SK-N-SH (cell line): Measurements from ENCODE around the gene FGF22. TPM values are rescaled to one million over a fixed set of nuclear protein-coding genes. Genes with fewer than 3 reads are reported as not detected.

Experiments
- CTCF ChIA-PET: fragments of 300-600, 350-600 bp; formaldehyde crosslinking; extraction: SDS; loops from one replicate; lab custom pipeline; 2021; lab: Yijun Ruan, JAX
- POLR2A ChIA-PET: fragments of 350-600 bp; sonication (Branson Sonifier 250); formaldehyde crosslinking; extraction: SDS; loops from one replicate; lab custom pipeline; 2020; ENCODE audit warnings: antibody characterized with exemption, inconsistent platforms; lab: Yijun Ruan, JAX
- DNase-seq: peaks from one replicate; pipeline ENCODE4 v3.0.0; 2012
- H2AFZ ChIP-seq: fragments of 200-600 bp; sonication (generic); 2 replicates; pipeline ENCODE4 v1.8.1; 2016; ENCODE audit warnings: antibody characterized with exemption, mild to moderate bottlenecking, low read depth
- H3F3A ChIP-seq: fragments of 200-600 bp; sonication (generic); replicated peaks from 2 replicates; pipeline ENCODE3; 2016; ENCODE audit warnings: antibody characterized with exemption, mild to moderate bottlenecking; ENCODE audit not compliant: insufficient read depth
- H3K27ac ChIP-seq, 2 experiments: fragments of 200-500 bp in 1 of 2; fragments of 200-600 bp in 1 of 2; sonication (Bioruptor generic) in 1 of 2; sonication (generic), shearing (Covaris generic) in 1 of 2; 2 replicates each; pipeline versions ENCODE4 v1.5.1 to v1.6.1; 2014 to 2016; ENCODE audit warnings: low read depth in 2 of 2, inconsistent platforms in 1 of 2, low read length in 1 of 2, mild to moderate bottlenecking in 1 of 2, mixed read lengths in 1 of 2
- H3K27me3 ChIP-seq: fragments of 200-600 bp; sonication (generic), shearing (Covaris generic); 2 replicates; pipeline ENCODE4 v1.6.1; 2016; ENCODE audit warnings: mixed run types; ENCODE audit not compliant: insufficient read depth
- H3K36me3 ChIP-seq, 2 experiments: fragments of 200-500 bp in 1 of 2; fragments of 200-600 bp in 1 of 2; sonication (Bioruptor generic) in 1 of 2; sonication (generic) in 1 of 2; replicated peaks in 1 of 2; 2 replicates each; pipeline versions ENCODE3 to v1.5.1; 2014 to 2016; ENCODE audit warnings: low read length in 1 of 2, mild to moderate bottlenecking in 1 of 2; ENCODE audit not compliant: insufficient read depth in 2 of 2, control insufficient read depth in 1 of 2
- H3K4me1 ChIP-seq, 2 experiments: fragments of 200-500 bp in 1 of 2; fragments of 200-600 bp in 1 of 2; sonication (Bioruptor generic) in 1 of 2; sonication (generic), shearing (Covaris generic) in 1 of 2; 2 replicates each; pipeline versions ENCODE4 v1.5.1 to v1.6.1; 2014 to 2016; ENCODE audit warnings: low read depth in 1 of 2, low read length in 1 of 2, mixed run types in 1 of 2; ENCODE audit not compliant: insufficient read depth in 2 of 2, control insufficient read depth in 1 of 2
- H3K4me2 ChIP-seq: fragments of 200-600 bp; sonication (generic), shearing (Covaris generic); 2 replicates; pipeline ENCODE4 v1.6.1; 2017; ENCODE audit warnings: mixed run types
- H3K4me3 ChIP-seq, 2 experiments: fragments of 200-500 bp in 1 of 2; fragments of 200-600 bp in 1 of 2; sonication (Bioruptor generic) in 1 of 2; sonication (generic), shearing (Covaris generic) in 1 of 2; 2 replicates each; pipeline versions ENCODE4 v1.5.1 to v1.8.1; 2014 to 2016; ENCODE audit warnings: low read depth in 2 of 2, inconsistent platforms in 1 of 2, low read length in 1 of 2, mild to moderate bottlenecking in 1 of 2, mixed read lengths in 1 of 2, moderate library complexity in 1 of 2
- H3K79me2 ChIP-seq: fragments of 200-600 bp; sonication (generic); 2 replicates; pipeline ENCODE4 v1.8.1; 2017; ENCODE audit warnings: mild to moderate bottlenecking; ENCODE audit not compliant: insufficient read depth
- H3K9ac ChIP-seq: fragments of 200-600 bp; sonication (generic); 2 replicates; pipeline ENCODE4 v1.6.1; 2017; ENCODE audit warnings: mixed run types
- H3K9me2 ChIP-seq: fragments of 200-600 bp; sonication (generic); 2 replicates; pipeline ENCODE4 v1.6.1; 2017; ENCODE audit warnings: mixed run types
- H3K9me3 ChIP-seq: fragments of 200-600 bp; sonication (generic); 2 replicates; pipeline ENCODE4 v1.6.1; 2017; ENCODE audit warnings: mixed run types, mild to moderate bottlenecking, moderate library complexity
- H4K20me1 ChIP-seq: fragments of 200-600 bp; sonication (generic); 2 replicates; pipeline ENCODE4 v1.6.1; 2017; ENCODE audit warnings: mild to moderate bottlenecking, mixed run types; ENCODE audit not compliant: insufficient read depth
- ELF1 ChIP-seq: IDR thresholded peaks from 2 replicates; pipeline ENCODE4 v1.4.0; 2012
- FOSL2 ChIP-seq: IDR thresholded peaks from 2 replicates; pipeline ENCODE4 v1.4.0; 2012; ENCODE audit warnings: low read depth, mild to moderate bottlenecking, moderate library complexity, borderline replicate concordance
- JUND ChIP-seq: IDR thresholded peaks from 2 replicates; pipeline ENCODE4 v1.4.0; 2012
- NFIC ChIP-seq: IDR thresholded peaks from 2 replicates; pipeline ENCODE4 v1.4.0; 2012; ENCODE audit warnings: borderline replicate concordance
- NRF1 ChIP-seq: IDR thresholded peaks from 2 replicates; pipeline ENCODE4 v1.6.1; 2012; ENCODE audit warnings: low read depth, mild to moderate bottlenecking, low read length
- POLR2AphosphoS5 ChIP-seq: IDR thresholded peaks from 2 replicates; pipeline ENCODE4 v1.6.1; 2012; ENCODE audit warnings: low read depth, low read length
- RCOR1 ChIP-seq: fragments of 150-350 bp; IDR thresholded peaks from 2 replicates; pipeline ENCODE4 v1.6.1; 2017; ENCODE audit warnings: antibody characterized with exemption, low read length
- SMC3 ChIP-seq: IDR thresholded peaks from 2 replicates; pipeline ENCODE4 v1.6.1; 2012; ENCODE audit warnings: low read depth, low read length, improper control_type of control experiment
- TEAD4 ChIP-seq: IDR thresholded peaks from 2 replicates; pipeline ENCODE4 v1.4.0; 2012; ENCODE audit warnings: mild to moderate bottlenecking, borderline replicate concordance; ENCODE audit not compliant: insufficient read depth
- YY1 ChIP-seq: IDR thresholded peaks from 2 replicates; pipeline ENCODE4 v1.4.0; 2012; ENCODE audit warnings: low read depth, mild to moderate bottlenecking
- WGBS: methylation state at CpG from one replicate; pipeline ENCODE4 v1.1.6; 2017; ENCODE audit warnings: low lambda C conversion rate; 5-methylcytosine and 5-hydroxymethylcytosine counted together
- polyA plus RNA-seq, 3 experiments: library from polyadenylated mRNA; depleted of rRNA; stranded (reverse); fragments of >200 nt; gene quantifications; 2 replicates each; pipeline ENCODE4 v1.2.3, GENCODE V29; 2012
- TF ChIP-seq, protein P1 (sequence below): fragments of 150-350 bp; IDR thresholded peaks from 2 replicates; pipeline ENCODE4 v1.6.1; 2017; ENCODE audit warnings: antibody characterized with exemption, low read length, low read depth, borderline replicate concordance
- TF ChIP-seq, protein P2 (sequence below): IDR thresholded peaks from 2 replicates; pipeline ENCODE4 v1.6.1; 2012; ENCODE audit warnings: mild to moderate bottlenecking, low read depth, low read length, moderate library complexity
- TF ChIP-seq, protein P3 (sequence below): IDR thresholded peaks from 2 replicates; pipeline ENCODE4 v1.4.0; 2012; ENCODE audit warnings: low read depth, borderline replicate concordance
- TF ChIP-seq, protein P4 (sequence below): IDR thresholded peaks from 2 replicates; pipeline ENCODE4; 2012

The FGF22 gene
- polyA plus RNA-seq, 1 of the 3 experiments (the other 2 are of a cell fraction): 0.62 TPM

DNA sequence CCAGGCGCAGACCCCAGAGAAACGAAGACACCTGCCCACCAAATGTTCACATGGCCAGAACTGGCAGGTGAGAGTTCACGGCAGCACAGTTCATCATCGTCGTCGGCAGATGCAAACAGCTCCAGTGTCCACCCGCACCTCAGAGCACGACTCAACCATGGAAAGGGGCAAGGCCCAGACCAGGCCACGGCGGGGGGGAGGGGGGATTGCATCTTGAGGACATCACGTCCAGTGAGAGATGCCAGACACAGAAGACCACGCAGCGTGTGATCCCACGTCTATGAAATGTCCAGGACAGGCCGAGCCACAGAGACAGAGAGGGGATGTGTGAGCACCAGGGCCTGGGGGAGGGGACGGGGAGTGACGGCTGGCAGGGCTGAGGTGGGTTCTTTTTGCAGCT lies 16.0 kb downstream of the FGF22 start:
- Histone ChIP-seq H3K9ac (no peak overlapping the region), H3K36me3 (peaks cover 0 to 33% of the 10 kb centered on the region in 2 experiments), H3K4me2 (no peak overlapping the region), H4K20me1 (peaks cover 89% of the 10 kb centered on the region), H3K27ac (no peak overlapping the region), H3K9me3 (no peaks in the 10 kb centered on the region), H3K27me3 (no peaks in the 10 kb centered on the region), H3K4me1 (peaks cover under 1 to 10% of the 10 kb centered on the region in 2 experiments; a peak in 2 of 4 replicates), H3K9me2 (no peaks in the 10 kb centered on the region), H3F3A (no peaks in the 10 kb centered on the region), H3K79me2 (peaks cover 91% of the 10 kb centered on the region), H3K4me3 (no peak overlapping the region), H2AFZ (no peak overlapping the region)
- WGBS: 87% methylated on average over 15 of the region's 17 CpGs
- CTCF ChIA-PET: interaction anchor here (0.6 to 2.4 kb wide), 5 partner anchors 67 to 208 kb away, joined by 3 to 6 read pairs (median 4); no protein-coding TSS in a partner anchor
- TF ChIP-seq RCOR1 (no peak), JUND (no peak), TEAD4 (no peak), FOSL2 (no peak), POLR2AphosphoS5 (no peak), NFIC (no peak), YY1 (no peak), ELF1 (no peak), NRF1 (no peak), SMC3 (no peak)
- TF ChIP-seq, protein P1, sequence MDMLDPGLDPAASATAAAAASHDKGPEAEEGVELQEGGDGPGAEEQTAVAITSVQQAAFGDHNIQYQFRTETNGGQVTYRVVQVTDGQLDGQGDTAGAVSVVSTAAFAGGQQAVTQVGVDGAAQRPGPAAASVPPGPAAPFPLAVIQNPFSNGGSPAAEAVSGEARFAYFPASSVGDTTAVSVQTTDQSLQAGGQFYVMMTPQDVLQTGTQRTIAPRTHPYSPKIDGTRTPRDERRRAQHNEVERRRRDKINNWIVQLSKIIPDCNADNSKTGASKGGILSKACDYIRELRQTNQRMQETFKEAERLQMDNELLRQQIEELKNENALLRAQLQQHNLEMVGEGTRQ: no peak
- TF ChIP-seq, protein P2, sequence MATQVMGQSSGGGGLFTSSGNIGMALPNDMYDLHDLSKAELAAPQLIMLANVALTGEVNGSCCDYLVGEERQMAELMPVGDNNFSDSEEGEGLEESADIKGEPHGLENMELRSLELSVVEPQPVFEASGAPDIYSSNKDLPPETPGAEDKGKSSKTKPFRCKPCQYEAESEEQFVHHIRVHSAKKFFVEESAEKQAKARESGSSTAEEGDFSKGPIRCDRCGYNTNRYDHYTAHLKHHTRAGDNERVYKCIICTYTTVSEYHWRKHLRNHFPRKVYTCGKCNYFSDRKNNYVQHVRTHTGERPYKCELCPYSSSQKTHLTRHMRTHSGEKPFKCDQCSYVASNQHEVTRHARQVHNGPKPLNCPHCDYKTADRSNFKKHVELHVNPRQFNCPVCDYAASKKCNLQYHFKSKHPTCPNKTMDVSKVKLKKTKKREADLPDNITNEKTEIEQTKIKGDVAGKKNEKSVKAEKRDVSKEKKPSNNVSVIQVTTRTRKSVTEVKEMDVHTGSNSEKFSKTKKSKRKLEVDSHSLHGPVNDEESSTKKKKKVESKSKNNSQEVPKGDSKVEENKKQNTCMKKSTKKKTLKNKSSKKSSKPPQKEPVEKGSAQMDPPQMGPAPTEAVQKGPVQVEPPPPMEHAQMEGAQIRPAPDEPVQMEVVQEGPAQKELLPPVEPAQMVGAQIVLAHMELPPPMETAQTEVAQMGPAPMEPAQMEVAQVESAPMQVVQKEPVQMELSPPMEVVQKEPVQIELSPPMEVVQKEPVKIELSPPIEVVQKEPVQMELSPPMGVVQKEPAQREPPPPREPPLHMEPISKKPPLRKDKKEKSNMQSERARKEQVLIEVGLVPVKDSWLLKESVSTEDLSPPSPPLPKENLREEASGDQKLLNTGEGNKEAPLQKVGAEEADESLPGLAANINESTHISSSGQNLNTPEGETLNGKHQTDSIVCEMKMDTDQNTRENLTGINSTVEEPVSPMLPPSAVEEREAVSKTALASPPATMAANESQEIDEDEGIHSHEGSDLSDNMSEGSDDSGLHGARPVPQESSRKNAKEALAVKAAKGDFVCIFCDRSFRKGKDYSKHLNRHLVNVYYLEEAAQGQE: no peak
- TF ChIP-seq, protein P3, sequence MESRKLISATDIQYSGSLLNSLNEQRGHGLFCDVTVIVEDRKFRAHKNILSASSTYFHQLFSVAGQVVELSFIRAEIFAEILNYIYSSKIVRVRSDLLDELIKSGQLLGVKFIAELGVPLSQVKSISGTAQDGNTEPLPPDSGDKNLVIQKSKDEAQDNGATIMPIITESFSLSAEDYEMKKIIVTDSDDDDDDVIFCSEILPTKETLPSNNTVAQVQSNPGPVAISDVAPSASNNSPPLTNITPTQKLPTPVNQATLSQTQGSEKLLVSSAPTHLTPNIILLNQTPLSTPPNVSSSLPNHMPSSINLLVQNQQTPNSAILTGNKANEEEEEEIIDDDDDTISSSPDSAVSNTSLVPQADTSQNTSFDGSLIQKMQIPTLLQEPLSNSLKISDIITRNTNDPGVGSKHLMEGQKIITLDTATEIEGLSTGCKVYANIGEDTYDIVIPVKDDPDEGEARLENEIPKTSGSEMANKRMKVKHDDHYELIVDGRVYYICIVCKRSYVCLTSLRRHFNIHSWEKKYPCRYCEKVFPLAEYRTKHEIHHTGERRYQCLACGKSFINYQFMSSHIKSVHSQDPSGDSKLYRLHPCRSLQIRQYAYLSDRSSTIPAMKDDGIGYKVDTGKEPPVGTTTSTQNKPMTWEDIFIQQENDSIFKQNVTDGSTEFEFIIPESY: no peak
- TF ChIP-seq, protein P4, sequence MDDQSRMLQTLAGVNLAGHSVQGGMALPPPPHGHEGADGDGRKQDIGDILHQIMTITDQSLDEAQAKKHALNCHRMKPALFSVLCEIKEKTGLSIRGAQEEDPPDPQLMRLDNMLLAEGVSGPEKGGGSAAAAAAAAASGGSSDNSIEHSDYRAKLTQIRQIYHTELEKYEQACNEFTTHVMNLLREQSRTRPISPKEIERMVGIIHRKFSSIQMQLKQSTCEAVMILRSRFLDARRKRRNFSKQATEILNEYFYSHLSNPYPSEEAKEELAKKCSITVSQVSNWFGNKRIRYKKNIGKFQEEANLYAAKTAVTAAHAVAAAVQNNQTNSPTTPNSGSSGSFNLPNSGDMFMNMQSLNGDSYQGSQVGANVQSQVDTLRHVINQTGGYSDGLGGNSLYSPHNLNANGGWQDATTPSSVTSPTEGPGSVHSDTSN: no peak
- POLR2A ChIA-PET: no interaction called here
- no peak for DNase-seq
